HEK293 (cell line): ENCODE results near the gene SDCBP2.

ENCODE experiments used
- CTCF ChIA-PET: fragments of 350-600 bp; formaldehyde crosslinking; extraction: SDS; loops from one replicate; lab custom pipeline; 2021; ENCODE audit warnings: antibody characterized with exemption; lab: Yijun Ruan, JAX
- POLR2A ChIA-PET: fragments of 300-600 bp; formaldehyde crosslinking; extraction: SDS; loops from one replicate; lab custom pipeline; 2020; ENCODE audit warnings: antibody characterized with exemption, inconsistent platforms; lab: Yijun Ruan, JAX
- H3K27ac ChIP-seq: fragments of 200-500 bp; sonication (Bioruptor generic); 2 replicates; pipeline ENCODE4 v1.5.1; 2014; ENCODE audit warnings: low read depth, low read length, control low read depth, inconsistent platforms; ENCODE audit errors: extremely low read depth
- H3K36me3 ChIP-seq, 2 experiments: fragments of 200-500 bp in 1 of 2; sonication (Bioruptor generic) in 1 of 2; 1 replicate in 1 of 2; 2 replicates in 1 of 2; pipeline ENCODE4 v1.5.1; 2014 to 2017; ENCODE audit warnings: inconsistent platforms in 2 of 2, low read length in 2 of 2; ENCODE audit not compliant: control insufficient read depth in 2 of 2, insufficient read depth in 1 of 2
- H3K4me1 ChIP-seq: fragments of 200-500 bp; sonication (Bioruptor generic); 2 replicates; pipeline ENCODE4 v1.5.1; 2014; ENCODE audit warnings: mild to moderate bottlenecking, low read length, inconsistent platforms; ENCODE audit not compliant: control insufficient read depth, insufficient read depth
- H3K4me3 ChIP-seq: 2 replicates; pipeline ENCODE4 v1.5.1; 2011; ENCODE audit warnings: low read depth, mild to moderate bottlenecking, control low read depth, low read length, moderate library complexity
- H3K9me3 ChIP-seq: fragments of 200-500 bp; sonication (Bioruptor generic); 2 replicates; pipeline ENCODE4 v1.5.1; 2014; ENCODE audit warnings: low read depth, low read length, inconsistent platforms; ENCODE audit not compliant: control insufficient read depth, insufficient read depth
- SETDB1 ChIP-seq: IDR thresholded peaks from one replicate; pipeline ENCODE4 v1.6.1; 2017; ENCODE audit warnings: mild to moderate bottlenecking, low read length, moderate library complexity, mixed read lengths; ENCODE audit not compliant: insufficient read length
- YY1 ChIP-seq: fragments of 450-650 bp; formaldehyde crosslinking; IDR thresholded peaks from 2 replicates; pipeline ENCODE4 v1.5.1; 2018; ENCODE audit warnings: missing biosample characterization, missing genetic modification characterization
- ZNF140 ChIP-seq: fragments of 450-650 bp; formaldehyde crosslinking; IDR thresholded peaks from 2 replicates; pipeline ENCODE4 v1.5.1; 2016; ENCODE audit warnings: missing biosample characterization, missing genetic modification characterization
- ZNF24 ChIP-seq: fragments of 450-650 bp; formaldehyde crosslinking; IDR thresholded peaks from 2 replicates; pipeline ENCODE4 v1.5.1; 2016; ENCODE audit warnings: missing biosample characterization, missing genetic modification characterization
- ZNF366 ChIP-seq: fragments of 450-650 bp; formaldehyde crosslinking; conservative IDR thresholded peaks from 2 replicates; pipeline ENCODE4 v1.5.1; 2016; ENCODE audit warnings: missing biosample characterization, missing genetic modification characterization
- ZNF510 ChIP-seq: fragments of 450-650 bp; formaldehyde crosslinking; IDR thresholded peaks from 2 replicates; pipeline ENCODE4 v1.5.1; 2018; ENCODE audit warnings: mild to moderate bottlenecking, missing genetic modification characterization, missing biosample characterization; ENCODE audit not compliant: insufficient replicate concordance
- ZNF548 ChIP-seq: fragments of 450-650 bp; formaldehyde crosslinking; IDR thresholded peaks from 2 replicates; pipeline ENCODE4 v1.5.1; 2016; ENCODE audit warnings: missing biosample characterization, missing genetic modification characterization
- ZNF664 ChIP-seq: fragments of 450-650 bp; formaldehyde crosslinking; IDR thresholded peaks from 2 replicates; pipeline ENCODE4 v1.5.1; 2016; ENCODE audit warnings: missing biosample characterization, missing genetic modification characterization
- ZNF768 ChIP-seq: fragments of 450-650 bp; formaldehyde crosslinking; IDR thresholded peaks from 2 replicates; pipeline ENCODE4 v1.5.1; 2018; ENCODE audit warnings: missing biosample characterization, mild to moderate bottlenecking, missing genetic modification characterization
- ZNF777 ChIP-seq: fragments of 450-650 bp; formaldehyde crosslinking; IDR thresholded peaks from 2 replicates; pipeline ENCODE4 v1.5.1; 2017; ENCODE audit warnings: missing biosample characterization, missing genetic modification characterization, borderline replicate concordance
- ZNF843 ChIP-seq: fragments of 450-650 bp; formaldehyde crosslinking; IDR thresholded peaks from 2 replicates; pipeline ENCODE4 v1.5.1; 2016; ENCODE audit warnings: missing biosample characterization, missing genetic modification characterization
- TF ChIP-seq, protein P1 (sequence below): fragments of 450-650 bp; formaldehyde crosslinking; IDR thresholded peaks from 2 replicates; pipeline ENCODE4 v1.5.1; 2017; ENCODE audit warnings: missing biosample characterization, missing genetic modification characterization
- TF ChIP-seq, protein P2 (sequence below): fragments of 450-650 bp; formaldehyde crosslinking; IDR thresholded peaks from 2 replicates; pipeline ENCODE4 v1.5.1; 2016; ENCODE audit warnings: missing biosample characterization, missing genetic modification characterization, low read depth
- TF ChIP-seq, protein P3 (sequence below): fragments of 450-650 bp; formaldehyde crosslinking; conservative IDR thresholded peaks from 2 replicates; pipeline ENCODE4 v1.5.1; 2016; ENCODE audit warnings: low read depth, missing biosample characterization, missing genetic modification characterization
- TF ChIP-seq, protein P4 (sequence below): fragments of 450-650 bp; formaldehyde crosslinking; IDR thresholded peaks from 2 replicates; pipeline ENCODE4 v1.5.0; 2017; ENCODE audit warnings: missing biosample characterization, missing genetic modification characterization, borderline replicate concordance
- TF ChIP-seq, protein P5 (sequence below): fragments of 450-650 bp; formaldehyde crosslinking; conservative IDR thresholded peaks from 2 replicates; pipeline ENCODE4 v1.5.1; 2016; ENCODE audit warnings: low read depth, missing biosample characterization, missing genetic modification characterization

The SDCBP2 gene

DNA sequence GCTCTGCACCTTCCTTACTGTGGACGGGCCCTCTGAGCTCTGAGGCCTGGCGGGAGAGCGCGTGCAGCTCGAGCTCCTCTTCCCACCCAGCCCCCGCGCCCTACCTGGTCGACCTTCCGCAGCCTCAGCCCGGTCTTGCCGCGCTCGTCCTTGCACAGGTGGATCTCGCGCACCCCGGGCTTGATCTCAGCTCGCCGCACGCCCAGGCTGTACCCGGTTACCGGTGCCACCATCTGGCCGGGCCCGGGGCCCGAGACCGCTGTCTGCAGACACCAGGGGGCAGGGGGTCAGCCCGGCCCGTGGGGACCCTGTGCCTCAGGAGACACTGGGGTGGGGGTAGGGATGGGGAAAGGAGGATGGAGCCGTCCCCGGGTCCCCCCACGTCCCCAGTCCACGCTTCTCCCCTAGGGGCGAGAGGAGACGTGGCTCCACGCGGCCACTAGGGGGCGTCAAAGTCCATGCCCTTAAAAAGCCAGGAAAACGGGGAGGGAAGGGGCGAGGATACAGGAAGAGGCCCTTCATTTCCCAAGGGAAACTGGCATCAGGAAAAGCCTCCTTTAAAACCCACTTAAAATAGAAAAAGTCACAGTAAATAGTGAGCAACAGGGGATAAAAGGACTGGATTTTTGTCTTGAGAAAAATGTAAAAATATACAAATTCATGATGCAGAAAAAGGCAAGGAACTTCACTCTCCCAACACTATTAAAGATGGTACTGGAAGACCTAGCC lies 15.5 kb downstream of the SDCBP2 start (continued):
- no peak for TF ChIP-seq ZNF768
- TF ChIP-seq, protein P1, sequence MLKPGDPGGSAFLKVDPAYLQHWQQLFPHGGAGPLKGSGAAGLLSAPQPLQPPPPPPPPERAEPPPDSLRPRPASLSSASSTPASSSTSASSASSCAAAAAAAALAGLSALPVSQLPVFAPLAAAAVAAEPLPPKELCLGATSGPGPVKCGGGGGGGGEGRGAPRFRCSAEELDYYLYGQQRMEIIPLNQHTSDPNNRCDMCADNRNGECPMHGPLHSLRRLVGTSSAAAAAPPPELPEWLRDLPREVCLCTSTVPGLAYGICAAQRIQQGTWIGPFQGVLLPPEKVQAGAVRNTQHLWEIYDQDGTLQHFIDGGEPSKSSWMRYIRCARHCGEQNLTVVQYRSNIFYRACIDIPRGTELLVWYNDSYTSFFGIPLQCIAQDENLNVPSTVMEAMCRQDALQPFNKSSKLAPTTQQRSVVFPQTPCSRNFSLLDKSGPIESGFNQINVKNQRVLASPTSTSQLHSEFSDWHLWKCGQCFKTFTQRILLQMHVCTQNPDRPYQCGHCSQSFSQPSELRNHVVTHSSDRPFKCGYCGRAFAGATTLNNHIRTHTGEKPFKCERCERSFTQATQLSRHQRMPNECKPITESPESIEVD, result no peak; the same call in 1 of the 2 replicates
- TF ChIP-seq ZNF24 (tag by site-specific recombination), result no peak

DNA sequence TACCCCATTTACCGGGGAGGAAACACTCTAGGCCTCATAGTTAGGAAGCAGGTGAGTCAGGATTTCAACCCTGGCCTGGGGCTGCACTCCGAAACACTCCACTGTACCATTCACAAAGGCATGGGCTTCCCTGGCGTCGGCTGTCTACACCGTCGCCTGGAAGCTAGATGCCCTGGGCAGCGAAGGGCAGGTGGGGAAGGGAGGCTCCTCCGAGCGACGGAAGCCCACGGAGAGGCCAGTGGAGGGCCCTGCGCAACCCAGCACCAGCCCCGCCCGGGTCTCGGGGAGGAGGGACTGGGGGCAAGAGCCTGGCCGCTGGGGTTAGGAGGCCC lies 16.1 kb downstream of the SDCBP2 start:
- Histone ChIP-seq H3K9me3 (no peaks in the 10 kb centered on the region), H3K36me3 (no peaks in the 10 kb centered on the region), H3K4me1 (0 out of 2 replicates have a peak, but pooled peaks cover 2% of the 10 kb centered on the region), H3K27ac (no peak overlapping the region), H3K4me3 (no peak overlapping the region)
- POLR2A ChIA-PET, result interaction anchor here (0.6 to 1.0 kb wide), 4 partner anchors 17 to 154 kb away, joined by 3 read pairs; no protein-coding TSS in a partner anchor
- TF ChIP-seq ZNF664 (tag by site-specific recombination) (no peak), SETDB1 (no peak), ZNF140 (tag by site-specific recombination) (no peak), ZNF548 (tag by site-specific recombination) (no peak), ZNF366 (tag by site-specific recombination) (no peak)
- TF ChIP-seq, protein P2, sequence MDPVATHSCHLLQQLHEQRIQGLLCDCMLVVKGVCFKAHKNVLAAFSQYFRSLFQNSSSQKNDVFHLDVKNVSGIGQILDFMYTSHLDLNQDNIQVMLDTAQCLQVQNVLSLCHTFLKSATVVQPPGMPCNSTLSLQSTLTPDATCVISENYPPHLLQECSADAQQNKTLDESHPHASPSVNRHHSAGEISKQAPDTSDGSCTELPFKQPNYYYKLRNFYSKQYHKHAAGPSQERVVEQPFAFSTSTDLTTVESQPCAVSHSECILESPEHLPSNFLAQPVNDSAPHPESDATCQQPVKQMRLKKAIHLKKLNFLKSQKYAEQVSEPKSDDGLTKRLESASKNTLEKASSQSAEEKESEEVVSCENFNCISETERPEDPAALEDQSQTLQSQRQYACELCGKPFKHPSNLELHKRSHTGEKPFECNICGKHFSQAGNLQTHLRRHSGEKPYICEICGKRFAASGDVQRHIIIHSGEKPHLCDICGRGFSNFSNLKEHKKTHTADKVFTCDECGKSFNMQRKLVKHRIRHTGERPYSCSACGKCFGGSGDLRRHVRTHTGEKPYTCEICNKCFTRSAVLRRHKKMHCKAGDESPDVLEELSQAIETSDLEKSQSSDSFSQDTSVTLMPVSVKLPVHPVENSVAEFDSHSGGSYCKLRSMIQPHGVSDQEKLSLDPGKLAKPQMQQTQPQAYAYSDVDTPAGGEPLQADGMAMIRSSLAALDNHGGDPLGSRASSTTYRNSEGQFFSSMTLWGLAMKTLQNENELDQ, result no peak
- TF ChIP-seq, protein P3, sequence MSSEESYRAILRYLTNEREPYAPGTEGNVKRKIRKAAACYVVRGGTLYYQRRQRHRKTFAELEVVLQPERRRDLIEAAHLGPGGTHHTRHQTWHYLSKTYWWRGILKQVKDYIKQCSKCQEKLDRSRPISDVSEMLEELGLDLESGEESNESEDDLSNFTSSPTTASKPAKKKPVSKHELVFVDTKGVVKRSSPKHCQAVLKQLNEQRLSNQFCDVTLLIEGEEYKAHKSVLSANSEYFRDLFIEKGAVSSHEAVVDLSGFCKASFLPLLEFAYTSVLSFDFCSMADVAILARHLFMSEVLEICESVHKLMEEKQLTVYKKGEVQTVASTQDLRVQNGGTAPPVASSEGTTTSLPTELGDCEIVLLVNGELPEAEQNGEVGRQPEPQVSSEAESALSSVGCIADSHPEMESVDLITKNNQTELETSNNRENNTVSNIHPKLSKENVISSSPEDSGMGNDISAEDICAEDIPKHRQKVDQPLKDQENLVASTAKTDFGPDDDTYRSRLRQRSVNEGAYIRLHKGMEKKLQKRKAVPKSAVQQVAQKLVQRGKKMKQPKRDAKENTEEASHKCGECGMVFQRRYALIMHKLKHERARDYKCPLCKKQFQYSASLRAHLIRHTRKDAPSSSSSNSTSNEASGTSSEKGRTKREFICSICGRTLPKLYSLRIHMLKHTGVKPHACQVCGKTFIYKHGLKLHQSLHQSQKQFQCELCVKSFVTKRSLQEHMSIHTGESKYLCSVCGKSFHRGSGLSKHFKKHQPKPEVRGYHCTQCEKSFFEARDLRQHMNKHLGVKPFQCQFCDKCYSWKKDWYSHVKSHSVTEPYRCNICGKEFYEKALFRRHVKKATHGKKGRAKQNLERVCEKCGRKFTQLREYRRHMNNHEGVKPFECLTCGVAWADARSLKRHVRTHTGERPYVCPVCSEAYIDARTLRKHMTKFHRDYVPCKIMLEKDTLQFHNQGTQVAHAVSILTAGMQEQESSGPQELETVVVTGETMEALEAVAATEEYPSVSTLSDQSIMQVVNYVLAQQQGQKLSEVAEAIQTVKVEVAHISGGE (tag by site-specific recombination), result no peak
- CTCF ChIA-PET, result interaction anchor here (0.6 to 4.3 kb wide), 24 partner anchors 9 to 551 kb away, joined by 3 to 56 read pairs (median 4); partner anchors contain the start of gene NSFL1C

DNA sequence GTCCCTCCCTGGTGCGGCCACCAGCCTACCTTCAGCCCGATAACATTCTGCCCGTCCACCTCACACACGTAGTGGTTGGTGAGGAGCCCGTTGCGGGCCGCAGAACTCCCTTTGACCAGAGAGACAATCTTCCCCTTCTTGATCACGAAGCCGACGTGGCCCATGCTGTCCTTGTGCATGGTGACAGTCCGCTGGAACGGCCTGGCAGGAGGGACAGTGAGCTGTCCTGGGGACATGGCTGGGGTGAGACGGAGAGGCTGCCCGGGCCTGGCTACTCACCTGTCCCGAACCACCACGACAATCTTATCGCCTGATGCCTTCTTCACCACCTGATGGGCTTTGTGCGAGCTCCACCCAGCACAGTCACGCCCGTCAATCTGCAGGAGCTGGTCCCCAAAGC lies 16.6 kb downstream of the SDCBP2 start:
- Histone ChIP-seq H3K4me1 (0 out of 2 replicates have a peak, but pooled peaks cover 2% of the 10 kb centered on the region), H3K27ac (no peak overlapping the region), H3K36me3 (no peaks in the 10 kb centered on the region), H3K4me3 (no peak overlapping the region), H3K9me3 (no peaks in the 10 kb centered on the region)
- CTCF ChIA-PET, result interaction anchor here (0.6 to 4.3 kb wide), 17 partner anchors 8 to 1196 kb away, joined by 3 to 56 read pairs (median 6); partner anchors contain the start of genes NSFL1C and ZNF343
- POLR2A ChIA-PET, result interaction anchor here (0.9 kb wide), 1 partner anchor 46 kb away, joined by 3 read pairs; no protein-coding TSS in a partner anchor
- TF ChIP-seq, protein P4, sequence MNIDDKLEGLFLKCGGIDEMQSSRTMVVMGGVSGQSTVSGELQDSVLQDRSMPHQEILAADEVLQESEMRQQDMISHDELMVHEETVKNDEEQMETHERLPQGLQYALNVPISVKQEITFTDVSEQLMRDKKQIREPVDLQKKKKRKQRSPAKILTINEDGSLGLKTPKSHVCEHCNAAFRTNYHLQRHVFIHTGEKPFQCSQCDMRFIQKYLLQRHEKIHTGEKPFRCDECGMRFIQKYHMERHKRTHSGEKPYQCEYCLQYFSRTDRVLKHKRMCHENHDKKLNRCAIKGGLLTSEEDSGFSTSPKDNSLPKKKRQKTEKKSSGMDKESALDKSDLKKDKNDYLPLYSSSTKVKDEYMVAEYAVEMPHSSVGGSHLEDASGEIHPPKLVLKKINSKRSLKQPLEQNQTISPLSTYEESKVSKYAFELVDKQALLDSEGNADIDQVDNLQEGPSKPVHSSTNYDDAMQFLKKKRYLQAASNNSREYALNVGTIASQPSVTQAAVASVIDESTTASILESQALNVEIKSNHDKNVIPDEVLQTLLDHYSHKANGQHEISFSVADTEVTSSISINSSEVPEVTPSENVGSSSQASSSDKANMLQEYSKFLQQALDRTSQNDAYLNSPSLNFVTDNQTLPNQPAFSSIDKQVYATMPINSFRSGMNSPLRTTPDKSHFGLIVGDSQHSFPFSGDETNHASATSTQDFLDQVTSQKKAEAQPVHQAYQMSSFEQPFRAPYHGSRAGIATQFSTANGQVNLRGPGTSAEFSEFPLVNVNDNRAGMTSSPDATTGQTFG (tag by site-specific recombination), result no peak
- TF ChIP-seq ZNF843 (no peak), YY1 (tag by site-specific recombination) (no peak), ZNF510 (tag by site-specific recombination) (no peak), ZNF777 (no peak)
- TF ChIP-seq, protein P5, sequence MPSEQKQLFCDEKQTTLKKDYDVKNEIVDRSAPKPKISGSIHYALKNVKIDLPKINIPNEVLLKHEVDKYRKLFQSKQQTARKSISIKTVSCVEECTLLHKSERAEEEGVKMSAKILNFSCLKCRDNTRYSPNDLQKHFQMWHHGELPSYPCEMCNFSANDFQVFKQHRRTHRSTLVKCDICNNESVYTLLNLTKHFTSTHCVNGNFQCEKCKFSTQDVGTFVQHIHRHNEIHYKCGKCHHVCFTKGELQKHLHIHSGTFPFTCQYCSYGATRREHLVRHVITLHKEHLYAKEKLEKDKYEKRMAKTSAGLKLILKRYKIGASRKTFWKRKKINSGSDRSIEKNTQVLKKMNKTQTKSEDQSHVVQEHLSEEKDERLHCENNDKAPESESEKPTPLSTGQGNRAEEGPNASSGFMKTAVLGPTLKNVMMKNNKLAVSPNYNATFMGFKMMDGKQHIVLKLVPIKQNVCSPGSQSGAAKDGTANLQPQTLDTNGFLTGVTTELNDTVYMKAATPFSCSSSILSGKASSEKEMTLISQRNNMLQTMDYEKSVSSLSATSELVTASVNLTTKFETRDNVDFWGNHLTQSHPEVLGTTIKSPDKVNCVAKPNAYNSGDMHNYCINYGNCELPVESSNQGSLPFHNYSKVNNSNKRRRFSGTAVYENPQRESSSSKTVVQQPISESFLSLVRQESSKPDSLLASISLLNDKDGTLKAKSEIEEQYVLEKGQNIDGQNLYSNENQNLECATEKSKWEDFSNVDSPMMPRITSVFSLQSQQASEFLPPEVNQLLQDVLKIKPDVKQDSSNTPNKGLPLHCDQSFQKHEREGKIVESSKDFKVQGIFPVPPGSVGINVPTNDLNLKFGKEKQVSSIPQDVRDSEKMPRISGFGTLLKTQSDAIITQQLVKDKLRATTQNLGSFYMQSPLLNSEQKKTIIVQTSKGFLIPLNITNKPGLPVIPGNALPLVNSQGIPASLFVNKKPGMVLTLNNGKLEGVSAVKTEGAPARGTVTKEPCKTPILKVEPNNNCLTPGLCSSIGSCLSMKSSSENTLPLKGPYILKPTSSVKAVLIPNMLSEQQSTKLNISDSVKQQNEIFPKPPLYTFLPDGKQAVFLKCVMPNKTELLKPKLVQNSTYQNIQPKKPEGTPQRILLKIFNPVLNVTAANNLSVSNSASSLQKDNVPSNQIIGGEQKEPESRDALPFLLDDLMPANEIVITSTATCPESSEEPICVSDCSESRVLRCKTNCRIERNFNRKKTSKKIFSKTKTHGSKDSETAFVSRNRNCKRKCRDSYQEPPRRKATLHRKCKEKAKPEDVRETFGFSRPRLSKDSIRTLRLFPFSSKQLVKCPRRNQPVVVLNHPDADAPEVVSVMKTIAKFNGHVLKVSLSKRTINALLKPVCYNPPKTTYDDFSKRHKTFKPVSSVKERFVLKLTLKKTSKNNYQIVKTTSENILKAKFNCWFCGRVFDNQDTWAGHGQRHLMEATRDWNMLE (tag by site-specific recombination), result no peak
